PFSK-1 (cell line): ENCODE results near the gene GANAB.

Experiments
- POLR2AphosphoS5 ChIP-seq: IDR thresholded peaks from 2 replicates; pipeline ENCODE4 v1.6.1; 2012; ENCODE audit warnings: low read depth, mild to moderate bottlenecking, control low read depth, low read length, moderate library complexity
- SIN3A ChIP-seq: IDR thresholded peaks from 2 replicates; pipeline ENCODE4 v1.6.1; 2012; ENCODE audit warnings: mild to moderate bottlenecking, low read length, moderate library complexity, borderline replicate concordance; ENCODE audit not compliant: insufficient read depth
- TAF1 ChIP-seq: IDR thresholded peaks from 2 replicates; pipeline ENCODE4 v1.6.1; 2012; ENCODE audit warnings: low read length, control low read depth, borderline replicate concordance; ENCODE audit not compliant: insufficient read depth
- TF ChIP-seq, protein P1 (sequence below), 2 experiments: IDR thresholded peaks; 2 replicates each; pipeline versions ENCODE4 v1.6.1 to v1.8.0; 2011 to 2012; ENCODE audit warnings: low read depth in 2 of 2, low read length in 2 of 2, control low read depth in 1 of 2, inconsistent platforms in 1 of 2, mild to moderate bottlenecking in 1 of 2, moderate library complexity in 1 of 2; ENCODE audit not compliant: insufficient read depth in 1 of 2

DNA sequence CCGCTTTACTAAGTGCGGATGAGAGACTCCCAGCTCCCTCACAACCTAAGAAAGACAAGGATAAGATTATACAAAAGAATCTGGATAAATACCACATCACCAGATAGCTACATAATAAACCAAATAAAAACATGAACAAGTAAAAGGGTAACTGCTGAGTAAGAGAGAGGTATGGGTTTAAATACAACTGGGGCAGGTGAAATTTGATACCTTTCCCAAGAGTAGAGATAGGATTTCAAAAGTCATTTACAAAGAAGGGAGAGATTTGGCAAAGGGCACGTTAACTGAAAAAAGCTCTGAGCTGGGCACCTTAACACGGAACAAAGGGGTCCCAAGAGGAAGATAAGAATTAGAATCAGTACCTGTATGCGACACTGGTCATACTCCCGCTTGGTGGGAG, 30.7 kb upstream of the GANAB start:
- TF ChIP-seq POLR2AphosphoS5 (no peak), TAF1 (no peak), SIN3A (no peak)
- TF ChIP-seq, protein P1, sequence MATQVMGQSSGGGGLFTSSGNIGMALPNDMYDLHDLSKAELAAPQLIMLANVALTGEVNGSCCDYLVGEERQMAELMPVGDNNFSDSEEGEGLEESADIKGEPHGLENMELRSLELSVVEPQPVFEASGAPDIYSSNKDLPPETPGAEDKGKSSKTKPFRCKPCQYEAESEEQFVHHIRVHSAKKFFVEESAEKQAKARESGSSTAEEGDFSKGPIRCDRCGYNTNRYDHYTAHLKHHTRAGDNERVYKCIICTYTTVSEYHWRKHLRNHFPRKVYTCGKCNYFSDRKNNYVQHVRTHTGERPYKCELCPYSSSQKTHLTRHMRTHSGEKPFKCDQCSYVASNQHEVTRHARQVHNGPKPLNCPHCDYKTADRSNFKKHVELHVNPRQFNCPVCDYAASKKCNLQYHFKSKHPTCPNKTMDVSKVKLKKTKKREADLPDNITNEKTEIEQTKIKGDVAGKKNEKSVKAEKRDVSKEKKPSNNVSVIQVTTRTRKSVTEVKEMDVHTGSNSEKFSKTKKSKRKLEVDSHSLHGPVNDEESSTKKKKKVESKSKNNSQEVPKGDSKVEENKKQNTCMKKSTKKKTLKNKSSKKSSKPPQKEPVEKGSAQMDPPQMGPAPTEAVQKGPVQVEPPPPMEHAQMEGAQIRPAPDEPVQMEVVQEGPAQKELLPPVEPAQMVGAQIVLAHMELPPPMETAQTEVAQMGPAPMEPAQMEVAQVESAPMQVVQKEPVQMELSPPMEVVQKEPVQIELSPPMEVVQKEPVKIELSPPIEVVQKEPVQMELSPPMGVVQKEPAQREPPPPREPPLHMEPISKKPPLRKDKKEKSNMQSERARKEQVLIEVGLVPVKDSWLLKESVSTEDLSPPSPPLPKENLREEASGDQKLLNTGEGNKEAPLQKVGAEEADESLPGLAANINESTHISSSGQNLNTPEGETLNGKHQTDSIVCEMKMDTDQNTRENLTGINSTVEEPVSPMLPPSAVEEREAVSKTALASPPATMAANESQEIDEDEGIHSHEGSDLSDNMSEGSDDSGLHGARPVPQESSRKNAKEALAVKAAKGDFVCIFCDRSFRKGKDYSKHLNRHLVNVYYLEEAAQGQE (IDR thresholded peaks at IDR 0.05; ENCODE audit: insufficient read depth in 1 of 2, low read depth in 2 of 2, low read length in 2 of 2): no peak
